Measurements from ENCODE around the gene CACNA2D4. TPM values are rescaled to one million over a fixed set of nuclear protein-coding genes. Genes with fewer than 3 reads are reported as not detected.

Gene CACNA2D4
- total and polyA plus RNA-seq, 4 donors, result 0.82 to 2.8 (median 1.3) TPM

GRCh38 chr12:1924996-1925683, 6.7 kb upstream of the CACNA2D4 start (continued):
- TF ChIP-seq REST (IDR thresholded peaks at IDR 0.05) (no peak), YY1 (IDR thresholded peaks at IDR 0.05) (no peak), FOXA2 (IDR thresholded peaks at IDR 0.05) (no peak)

GRCh38 chr12:1922985-1923384, 4.5 kb upstream of the CACNA2D4 start:
- no peaks in the 10 kb centered on the region for H3K9me3 ChIP-seq (ENCODE audit: control insufficient read depth in 4 of 4, low read length in 3 of 4)
- no peak overlapping the region for H3K9ac ChIP-seq (ENCODE audit: low read depth in 1 of 2, low read length in 2 of 2)
- 90% methylated on average over 12 of the region's 12 CpGs for WGBS
- H3K4me3 ChIP-seq (ENCODE audit: low read depth in 1 of 3, low read length in 3 of 3), result no peak overlapping the region
- TF ChIP-seq RAD21 (IDR thresholded peaks at IDR 0.05), result no peak
- no peaks in the 10 kb centered on the region for H3K27me3 ChIP-seq (ENCODE audit: control insufficient read depth in 4 of 4, insufficient read depth in 4 of 4, low read length in 3 of 4)
- H3K27ac ChIP-seq (ENCODE audit: low read depth in 1 of 2, low read length in 2 of 2), result no peak overlapping the region
- H3K4me1 ChIP-seq (ENCODE audit: control insufficient read depth in 4 of 4, insufficient read depth in 4 of 4, low read length in 3 of 4), result peaks cover 0 to 3% (median 1%) of the 10 kb centered on the region in 4 donors
- DNase-seq (ENCODE audit: low spot score), result no peak
- no peaks in the 10 kb centered on the region for H3K36me3 ChIP-seq (ENCODE audit: control insufficient read depth in 4 of 4, insufficient read depth in 3 of 4, low read depth in 1 of 4, low read length in 3 of 4)

GRCh38 chr12:1922075-1922709, 3.7 kb upstream of the CACNA2D4 start:
- WGBS, result 83% methylated on average over 40 of the region's 40 CpGs
- Histone ChIP-seq H3K4me1 (ENCODE audit: control insufficient read depth in 4 of 4, insufficient read depth in 4 of 4, low read length in 3 of 4) (peaks cover 0 to 3% (median 1%) of the 10 kb centered on the region in 4 donors), H3K4me3 (ENCODE audit: low read depth in 1 of 3, low read length in 3 of 3) (no peak overlapping the region), H3K9ac (ENCODE audit: low read depth in 1 of 2, low read length in 2 of 2) (no peak overlapping the region), H3K27ac (ENCODE audit: low read depth in 1 of 2, low read length in 2 of 2) (no peak overlapping the region), H3K36me3 (ENCODE audit: control insufficient read depth in 4 of 4, insufficient read depth in 3 of 4, low read depth in 1 of 4, low read length in 3 of 4) (no peaks in the 10 kb centered on the region), H3K27me3 (ENCODE audit: control insufficient read depth in 4 of 4, insufficient read depth in 4 of 4, low read length in 3 of 4) (no peaks in the 10 kb centered on the region), H3K9me3 (ENCODE audit: control insufficient read depth in 4 of 4, low read length in 3 of 4) (no peaks in the 10 kb centered on the region)
- TF ChIP-seq RXRA (IDR thresholded peaks at IDR 0.05) (no peak), TAF1 (conservative IDR thresholded peaks at IDR 0.05) (no peak), ZBTB33 (IDR thresholded peaks at IDR 0.05) (no peak), YY1 (IDR thresholded peaks at IDR 0.05) (no peak), GABPA (IDR thresholded peaks at IDR 0.05 in 1 of 2, conservative IDR thresholded peaks at IDR 0.05 in 1 of 2) (no peak), RAD21 (IDR thresholded peaks at IDR 0.05) (no peak), ATF3 (IDR thresholded peaks at IDR 0.05) (no peak), FOXA2 (IDR thresholded peaks at IDR 0.05) (no peak), JUND (IDR thresholded peaks at IDR 0.05) (no peak), MAX (IDR thresholded peaks at IDR 0.05) (no peak)
- peak; percentile 33 for DNase-seq (ENCODE audit: low spot score)
